Keratinocyte (primary cell): ENCODE results near the gene GINS1.

ENCODE experiments used
- EZH2 ChIP-seq: IDR thresholded peaks from one replicate; pipeline ENCODE4 v1.6.1; 2012; ENCODE audit warnings: inconsistent platforms, mild to moderate bottlenecking, low read length, moderate library complexity
- TF ChIP-seq, protein P1 (sequence below), 3 experiments: IDR thresholded peaks in 1 of 3; conservative IDR thresholded peaks in 1 of 3; optimal IDR thresholded peaks in 1 of 3; 2 replicates in 2 of 3; 3 replicates in 1 of 3; pipeline versions ENCODE3 to v1.5.1; 2011; ENCODE audit warnings: low read length in 3 of 3, mild to moderate bottlenecking in 3 of 3, moderate library complexity in 2 of 3, control low read depth in 1 of 3, inconsistent platforms in 1 of 3; ENCODE audit not compliant: insufficient read depth in 2 of 3; ENCODE audit errors: extremely low read depth in 1 of 3

DNA sequence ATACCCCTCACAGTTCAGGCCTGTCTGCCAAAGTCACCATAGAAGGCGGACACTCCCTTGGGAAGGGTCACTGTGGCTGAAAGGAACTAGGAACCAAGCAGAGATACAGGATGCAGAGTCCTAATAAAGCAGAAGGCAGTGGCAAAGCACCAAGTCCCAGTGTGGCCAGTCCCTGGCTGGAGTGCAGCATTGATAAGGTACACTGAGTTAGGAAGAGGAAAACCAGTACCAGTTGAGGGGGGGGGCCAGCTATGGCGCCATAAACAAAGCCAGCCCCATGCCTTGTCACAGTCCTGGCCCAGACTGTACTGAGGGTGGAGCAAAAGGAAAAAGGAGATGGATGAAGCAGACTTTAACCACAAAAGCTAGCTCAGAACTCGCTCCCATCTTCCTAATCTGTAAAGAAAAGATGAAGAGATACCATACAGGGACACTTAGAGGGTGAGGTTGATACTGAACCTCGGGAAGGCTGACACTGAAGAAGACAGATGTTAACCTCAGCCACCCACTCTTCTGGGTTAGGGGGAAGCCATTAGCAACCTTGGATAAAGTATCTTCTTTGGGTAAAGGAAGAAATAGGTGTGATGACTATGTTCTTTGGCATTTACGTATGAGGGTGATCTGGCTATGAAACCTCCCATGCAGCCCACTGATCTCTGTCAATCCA, 24.6 kb upstream of the GINS1 start:
- TF ChIP-seq, protein P1, sequence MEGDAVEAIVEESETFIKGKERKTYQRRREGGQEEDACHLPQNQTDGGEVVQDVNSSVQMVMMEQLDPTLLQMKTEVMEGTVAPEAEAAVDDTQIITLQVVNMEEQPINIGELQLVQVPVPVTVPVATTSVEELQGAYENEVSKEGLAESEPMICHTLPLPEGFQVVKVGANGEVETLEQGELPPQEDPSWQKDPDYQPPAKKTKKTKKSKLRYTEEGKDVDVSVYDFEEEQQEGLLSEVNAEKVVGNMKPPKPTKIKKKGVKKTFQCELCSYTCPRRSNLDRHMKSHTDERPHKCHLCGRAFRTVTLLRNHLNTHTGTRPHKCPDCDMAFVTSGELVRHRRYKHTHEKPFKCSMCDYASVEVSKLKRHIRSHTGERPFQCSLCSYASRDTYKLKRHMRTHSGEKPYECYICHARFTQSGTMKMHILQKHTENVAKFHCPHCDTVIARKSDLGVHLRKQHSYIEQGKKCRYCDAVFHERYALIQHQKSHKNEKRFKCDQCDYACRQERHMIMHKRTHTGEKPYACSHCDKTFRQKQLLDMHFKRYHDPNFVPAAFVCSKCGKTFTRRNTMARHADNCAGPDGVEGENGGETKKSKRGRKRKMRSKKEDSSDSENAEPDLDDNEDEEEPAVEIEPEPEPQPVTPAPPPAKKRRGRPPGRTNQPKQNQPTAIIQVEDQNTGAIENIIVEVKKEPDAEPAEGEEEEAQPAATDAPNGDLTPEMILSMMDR (optimal IDR thresholded peaks at IDR 0.05 in 1 of 3, IDR thresholded peaks at IDR 0.05 in 1 of 3, conservative IDR thresholded peaks at IDR 0.05 in 1 of 3; ENCODE audit: extremely low read depth in 1 of 3, insufficient read depth in 2 of 3, low read length in 3 of 3): no peak
- TF ChIP-seq EZH2: no peak
